Endothelial cell of umbilical vein (primary cell): ENCODE results near the gene CALD1.

Experiments
- EZH2 ChIP-seq: IDR thresholded peaks from 2 replicates; pipeline ENCODE4 v1.6.1; 2012; ENCODE audit warnings: borderline replicate concordance, low read depth, mild to moderate bottlenecking, moderate library complexity, low read length, inconsistent platforms; ENCODE audit not compliant: severe bottlenecking
- MYC ChIP-seq: IDR thresholded peaks from one replicate; pipeline ENCODE4 v1.6.1; 2011; ENCODE audit warnings: mild to moderate bottlenecking, low read depth, low read length
- POLR2A ChIP-seq: IDR thresholded peaks from 2 replicates; pipeline ENCODE4 v1.6.1; 2012; ENCODE audit warnings: low read depth, mild to moderate bottlenecking, control low read depth, low read length
- POLR2AphosphoS5 ChIP-seq: IDR thresholded peaks from 2 replicates; pipeline ENCODE4 v1.6.1; 2012; ENCODE audit warnings: low read depth, mild to moderate bottlenecking, control low read depth, low read length, moderate library complexity; ENCODE audit not compliant: insufficient read depth
- TF ChIP-seq, protein P1 (sequence below), 2 donors: IDR thresholded peaks; 1 replicate in 1 of 2; 2 replicates in 1 of 2; pipeline ENCODE4 v1.5.1; 2011; ENCODE audit warnings: low read length in 2 of 2, mild to moderate bottlenecking in 2 of 2, moderate library complexity in 2 of 2, control low read depth in 1 of 2, inconsistent platforms in 1 of 2, low read depth in 1 of 2; ENCODE audit not compliant: insufficient read depth in 1 of 2; ENCODE audit errors: extremely low read depth in 1 of 2
- TF ChIP-seq, protein P2 (sequence below): IDR thresholded peaks from 2 replicates; pipeline ENCODE4 v1.6.1; 2011; ENCODE audit not compliant: insufficient read depth, insufficient read length

DNA sequence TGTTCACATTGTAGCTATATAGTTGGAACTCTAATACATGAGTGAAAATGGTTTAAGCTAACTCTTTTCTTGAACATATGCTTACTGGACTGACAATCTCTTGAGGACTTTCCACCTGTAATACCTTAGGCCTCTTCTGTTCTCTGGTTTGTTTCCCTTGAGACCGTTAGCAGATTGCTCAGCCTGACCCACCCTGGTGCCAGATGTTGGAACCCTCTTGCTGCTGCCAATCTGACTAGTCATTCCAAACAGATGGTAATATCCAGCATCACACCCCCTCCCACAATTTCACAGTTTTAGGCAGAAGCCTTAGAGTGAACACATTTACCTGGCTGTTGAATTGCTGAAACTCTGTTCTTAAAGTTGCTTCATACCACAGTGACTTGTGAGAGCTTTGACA is 18.7 kb downstream of the CALD1 start:
- TF ChIP-seq EZH2: no peak
- TF ChIP-seq POLR2A: no peak
- TF ChIP-seq, protein P1, sequence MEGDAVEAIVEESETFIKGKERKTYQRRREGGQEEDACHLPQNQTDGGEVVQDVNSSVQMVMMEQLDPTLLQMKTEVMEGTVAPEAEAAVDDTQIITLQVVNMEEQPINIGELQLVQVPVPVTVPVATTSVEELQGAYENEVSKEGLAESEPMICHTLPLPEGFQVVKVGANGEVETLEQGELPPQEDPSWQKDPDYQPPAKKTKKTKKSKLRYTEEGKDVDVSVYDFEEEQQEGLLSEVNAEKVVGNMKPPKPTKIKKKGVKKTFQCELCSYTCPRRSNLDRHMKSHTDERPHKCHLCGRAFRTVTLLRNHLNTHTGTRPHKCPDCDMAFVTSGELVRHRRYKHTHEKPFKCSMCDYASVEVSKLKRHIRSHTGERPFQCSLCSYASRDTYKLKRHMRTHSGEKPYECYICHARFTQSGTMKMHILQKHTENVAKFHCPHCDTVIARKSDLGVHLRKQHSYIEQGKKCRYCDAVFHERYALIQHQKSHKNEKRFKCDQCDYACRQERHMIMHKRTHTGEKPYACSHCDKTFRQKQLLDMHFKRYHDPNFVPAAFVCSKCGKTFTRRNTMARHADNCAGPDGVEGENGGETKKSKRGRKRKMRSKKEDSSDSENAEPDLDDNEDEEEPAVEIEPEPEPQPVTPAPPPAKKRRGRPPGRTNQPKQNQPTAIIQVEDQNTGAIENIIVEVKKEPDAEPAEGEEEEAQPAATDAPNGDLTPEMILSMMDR (IDR thresholded peaks at IDR 0.05; ENCODE audit: extremely low read depth in 1 of 2, insufficient read depth in 1 of 2, low read depth in 1 of 2, low read length in 2 of 2): no peak
- TF ChIP-seq POLR2AphosphoS5: no peak
- TF ChIP-seq, protein P2, sequence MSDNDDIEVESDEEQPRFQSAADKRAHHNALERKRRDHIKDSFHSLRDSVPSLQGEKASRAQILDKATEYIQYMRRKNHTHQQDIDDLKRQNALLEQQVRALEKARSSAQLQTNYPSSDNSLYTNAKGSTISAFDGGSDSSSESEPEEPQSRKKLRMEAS: no peak
- TF ChIP-seq MYC: no peak
